ENCODE measurements around the gene GALNT16. TPM values are rescaled to one million over a fixed set of nuclear protein-coding genes. Genes with fewer than 3 reads are reported as not detected.

GALNT16 gene
- total RNA-seq, 1 donor from 2014 or later: not detected

DNA sequence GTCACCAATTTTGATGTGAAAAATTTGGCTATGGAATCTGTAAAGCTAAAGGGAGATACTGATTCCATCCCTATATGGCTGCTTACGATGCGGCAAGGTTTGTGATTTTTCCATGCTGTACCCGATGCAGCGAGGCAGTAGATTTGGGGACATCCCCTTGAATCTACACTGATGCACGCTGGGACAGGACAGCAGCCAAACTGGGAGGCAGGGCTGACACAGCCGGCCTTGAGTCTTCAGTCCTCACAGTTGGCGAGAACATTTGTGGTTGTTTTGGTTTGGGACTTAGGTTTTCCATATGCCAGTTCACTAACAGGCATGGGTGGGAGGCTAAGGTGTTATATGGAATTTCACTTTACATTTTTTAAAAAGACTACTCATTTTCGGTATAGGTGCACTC, 3.8 kb downstream of the GALNT16 start:
- Histone ChIP-seq H3K4me3 (ENCODE audit: low read depth, low read length) (no peak overlapping the region), H3K36me3 (ENCODE audit: control insufficient read depth, insufficient read depth, low read length) (no peaks in the 10 kb centered on the region), H3K27me3 (ENCODE audit: control insufficient read depth, insufficient read depth, low read length) (peaks cover 23% of the 10 kb centered on the region)
- TF ChIP-seq, protein P1, sequence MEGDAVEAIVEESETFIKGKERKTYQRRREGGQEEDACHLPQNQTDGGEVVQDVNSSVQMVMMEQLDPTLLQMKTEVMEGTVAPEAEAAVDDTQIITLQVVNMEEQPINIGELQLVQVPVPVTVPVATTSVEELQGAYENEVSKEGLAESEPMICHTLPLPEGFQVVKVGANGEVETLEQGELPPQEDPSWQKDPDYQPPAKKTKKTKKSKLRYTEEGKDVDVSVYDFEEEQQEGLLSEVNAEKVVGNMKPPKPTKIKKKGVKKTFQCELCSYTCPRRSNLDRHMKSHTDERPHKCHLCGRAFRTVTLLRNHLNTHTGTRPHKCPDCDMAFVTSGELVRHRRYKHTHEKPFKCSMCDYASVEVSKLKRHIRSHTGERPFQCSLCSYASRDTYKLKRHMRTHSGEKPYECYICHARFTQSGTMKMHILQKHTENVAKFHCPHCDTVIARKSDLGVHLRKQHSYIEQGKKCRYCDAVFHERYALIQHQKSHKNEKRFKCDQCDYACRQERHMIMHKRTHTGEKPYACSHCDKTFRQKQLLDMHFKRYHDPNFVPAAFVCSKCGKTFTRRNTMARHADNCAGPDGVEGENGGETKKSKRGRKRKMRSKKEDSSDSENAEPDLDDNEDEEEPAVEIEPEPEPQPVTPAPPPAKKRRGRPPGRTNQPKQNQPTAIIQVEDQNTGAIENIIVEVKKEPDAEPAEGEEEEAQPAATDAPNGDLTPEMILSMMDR (IDR thresholded peaks at IDR 0.05; ENCODE audit: insufficient read depth, low read length, severe bottlenecking): no peak
- FAIRE-seq (no peak), DNase-seq (ENCODE audit: low read depth) (no peak)

GRCh38 chr14:69266572-69267345, 6.8 kb downstream of the GALNT16 start:
- FAIRE-seq (no peak), DNase-seq (ENCODE audit: low read depth) (no peak)
- TF ChIP-seq, protein P1 (IDR thresholded peaks at IDR 0.05; ENCODE audit: insufficient read depth, low read length, severe bottlenecking): no peak
- peaks cover 10% of the 10 kb centered on the region for H3K27me3 ChIP-seq (ENCODE audit: control insufficient read depth, insufficient read depth, low read length)
- H3K36me3 ChIP-seq (ENCODE audit: control insufficient read depth, insufficient read depth, low read length): no peaks in the 10 kb centered on the region
- no peak overlapping the region for H3K4me3 ChIP-seq (ENCODE audit: low read depth, low read length)

- FAIRE-seq (peak; percentile 93), DNase-seq (ENCODE audit: low read depth) (no peak)
- Histone ChIP-seq H3K36me3 (ENCODE audit: control insufficient read depth, insufficient read depth, low read length) (no peaks in the 10 kb centered on the region), H3K4me3 (ENCODE audit: low read depth, low read length) (no peak overlapping the region), H3K27me3 (ENCODE audit: control insufficient read depth, insufficient read depth, low read length) (peaks cover 3% of the 10 kb centered on the region)
- TF ChIP-seq, protein P1 (IDR thresholded peaks at IDR 0.05; ENCODE audit: insufficient read depth, low read length, severe bottlenecking): no peak
Measured at GRCh38 chr14:69267492-69267891, 7.5 kb downstream of the GALNT16 start.

- no peak for FAIRE-seq
Measured at GRCh38 chr14:69268223-69268622, 8.3 kb downstream of the GALNT16 start.

GRCh38 chr14:69268763-69269162, 8.8 kb downstream of the GALNT16 start:
- FAIRE-seq: no peak
- H3K36me3 ChIP-seq (ENCODE audit: control insufficient read depth, insufficient read depth, low read length): no peaks in the 10 kb centered on the region

More at GRCh38 chr14:69268223-69268622, 8.3 kb downstream of the GALNT16 start:
- Histone ChIP-seq H3K36me3 (ENCODE audit: control insufficient read depth, insufficient read depth, low read length) (no peaks in the 10 kb centered on the region), H3K27me3 (ENCODE audit: control insufficient read depth, insufficient read depth, low read length) (peaks cover 2% of the 10 kb centered on the region), H3K4me3 (ENCODE audit: low read depth, low read length) (no peak overlapping the region)
- TF ChIP-seq, protein P1 (IDR thresholded peaks at IDR 0.05; ENCODE audit: insufficient read depth, low read length, severe bottlenecking): no peak
- DNase-seq (ENCODE audit: low read depth): no peak

More at GRCh38 chr14:69268763-69269162, 8.8 kb downstream of the GALNT16 start:
- peaks cover 2% of the 10 kb centered on the region for H3K27me3 ChIP-seq (ENCODE audit: control insufficient read depth, insufficient read depth, low read length)
- H3K4me3 ChIP-seq (ENCODE audit: low read depth, low read length): no peak overlapping the region
- DNase-seq (ENCODE audit: low read depth): peak; percentile 76
- TF ChIP-seq, protein P1 (IDR thresholded peaks at IDR 0.05; ENCODE audit: insufficient read depth, low read length, severe bottlenecking): no peak
